A549 treated with CpdA at 1 μM for 4 hours (cell line): ENCODE results near the gene LCN10. TPM values are rescaled to one million over a fixed set of nuclear protein-coding genes. Genes with fewer than 3 reads are reported as not detected.

Experiments
- total RNA-seq: library from RNA; stranded (reverse); fragments of 200-300 nt; extraction: Qiagen RNA extraction; gene quantifications from 5 replicates; pipeline ENCODE4 v1.2.3, GENCODE V29; 2022; ENCODE audit warnings: low read depth

The LCN10 gene
- total RNA-seq, result not detected in 5 replicates

DNA sequence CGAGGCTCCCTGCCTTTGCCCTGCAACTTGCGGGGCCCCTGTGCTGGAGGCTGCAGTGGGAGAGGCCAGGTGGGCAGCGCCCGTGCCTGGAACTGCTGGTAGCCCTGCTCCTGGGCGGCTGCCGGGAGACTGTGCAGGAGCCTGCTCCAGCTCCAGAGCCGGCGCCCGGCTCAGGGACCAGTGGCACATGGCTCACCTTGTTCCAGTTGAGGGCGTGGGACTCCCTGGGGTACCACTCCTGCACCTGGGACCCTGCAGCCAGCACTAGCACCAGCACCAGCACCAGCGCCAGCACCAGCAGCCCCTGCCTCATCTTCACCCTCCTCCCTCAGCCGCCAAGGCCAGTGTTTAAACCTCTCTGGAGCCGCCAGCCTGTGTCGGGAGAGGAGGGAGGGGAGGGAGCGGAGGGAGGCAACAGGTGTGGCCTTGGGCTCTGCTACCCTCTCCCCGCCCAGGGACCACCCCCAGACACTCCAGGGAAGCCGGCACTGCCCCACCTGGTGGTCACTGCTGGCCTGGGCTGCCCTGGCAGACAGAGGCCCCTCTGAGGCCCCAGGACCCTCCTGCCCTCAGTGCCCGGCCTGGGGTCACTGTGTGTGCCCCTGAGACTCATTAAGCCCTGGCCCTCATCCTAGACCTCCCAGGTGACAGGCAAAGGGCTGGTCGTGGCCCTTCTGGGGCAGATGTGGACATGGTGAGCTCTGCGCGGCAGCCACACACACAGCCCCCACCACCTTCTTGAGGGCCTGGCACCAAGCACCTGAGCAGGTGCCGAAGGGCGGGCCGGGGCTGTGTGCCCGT lies at the start of gene LCN10:
Gene LCN10 (minus strand): TSS at position 350 of the 801 bp plus-strand sequence. CDS start 37 bp downstream, at position 313.

GRCh38 chr9:136790640-136791515 lies 48.1 kb upstream of the LCN10 start, which contains the start of gene TMEM141:
Gene TMEM141, plus strand, starts transcription at chr9:136791344. Its CDS starts 27 bp downstream, at chr9:136791371.

DNA sequence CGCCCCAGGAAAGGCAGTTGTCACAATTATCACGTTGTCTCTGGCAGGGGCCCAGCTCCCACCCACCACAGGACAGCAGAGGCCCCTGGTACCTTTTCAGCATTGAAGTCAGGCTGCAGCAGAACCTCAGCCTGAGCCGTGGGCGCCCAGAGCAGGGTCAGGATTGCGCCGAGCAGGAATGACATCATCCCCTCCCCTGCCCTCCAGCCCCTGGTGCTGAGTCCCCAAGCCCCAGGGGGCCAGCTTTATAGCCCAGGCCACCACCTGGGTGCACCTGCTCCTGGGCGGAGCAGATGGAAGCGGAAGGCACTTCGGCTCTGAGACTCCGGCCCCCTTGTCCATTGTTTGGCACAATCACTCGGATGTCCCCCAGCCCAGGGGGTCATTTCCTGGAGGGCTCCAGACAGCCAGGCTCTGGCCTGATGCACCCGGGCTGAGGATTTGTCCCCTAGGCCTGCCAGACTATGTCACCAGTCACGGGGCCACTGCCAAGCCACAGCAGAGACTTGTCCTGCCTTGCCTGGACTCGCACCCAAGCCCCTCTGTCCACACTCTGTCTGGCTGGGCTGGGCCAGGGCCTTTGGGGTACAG lies 21.7 kb upstream of the LCN10 start, which contains the start of gene LCN15:
Gene LCN15 (minus strand): TSS at position 218 of the 591 bp plus-strand sequence. CDS start 30 bp downstream, at position 188.

DNA sequence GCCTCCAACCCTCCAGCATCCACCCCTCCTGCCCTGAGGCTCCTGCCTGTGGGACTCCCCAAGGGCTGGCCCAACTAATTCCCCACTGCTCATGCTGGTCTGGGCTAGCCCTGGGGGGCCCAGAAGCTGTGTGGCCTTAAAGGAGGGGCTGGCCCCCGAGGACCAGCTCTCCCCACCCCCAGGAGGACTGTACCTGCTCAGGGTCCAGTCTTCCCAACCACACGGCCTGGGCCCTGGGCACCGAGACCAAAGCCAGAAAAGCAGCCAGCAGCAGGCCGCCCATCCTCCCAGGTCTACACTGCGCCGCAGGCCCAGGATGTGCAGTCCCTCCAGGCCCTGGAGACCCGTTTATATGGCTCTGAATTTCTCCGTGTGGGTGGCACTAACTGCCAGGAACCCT lies 5.5 kb upstream of the LCN10 start, which contains the start of gene LCN6:
Gene LCN6 (minus strand): TSS at position 325 of the 400 bp plus-strand sequence. CDS start 42 bp downstream, at position 283.

GRCh38 chr9:136711751-136712689 lies 30.7 kb downstream of the LCN10 start, which contains the start of gene DIPK1B:
Gene DIPK1B, plus strand, starts transcription at chr9:136712572. Its CDS starts 94 bp downstream, at chr9:136712666.

Other genes starting within 250 kb of the LCN10 start
- 8.7 to 12.2 TPM (median 10.8 TPM) in 5 replicates for gene NOTCH1, start 196.9 kb downstream of the LCN10 start, total RNA-seq
- gene EGFL7, start 80.0 kb downstream of the LCN10 start, total RNA-seq, result 39.5 to 60.2 TPM (median 52.8 TPM) in 5 replicates
- 64.9 to 110 TPM (median 102 TPM) in 5 replicates for gene AGPAT2, start 55.5 kb downstream of the LCN10 start, total RNA-seq
- gene DIPK1B, start 30.4 kb downstream of the LCN10 start, total RNA-seq, result 6.4 to 10.5 TPM (median 7.9 TPM) in 5 replicates
- not detected in 5 replicates for gene LCN6, start 5.6 kb upstream of the LCN10 start, total RNA-seq
- not detected in 5 replicates for gene LCN8, start 15.3 kb upstream of the LCN10 start, total RNA-seq
- 0.09 TPM in 1 of 5 replicates, not detected in the others for gene LCN15, start 21.6 kb upstream of the LCN10 start, total RNA-seq
- gene TMEM141, start 48.4 kb upstream of the LCN10 start, total RNA-seq, result 55.2 to 75.9 TPM (median 73.0 TPM) in 5 replicates
- gene CCDC183, start 53.4 kb upstream of the LCN10 start, total RNA-seq, result 0.20 to 0.83 TPM (median 0.45 TPM) in 5 replicates
- gene RABL6, start 65.0 kb upstream of the LCN10 start, total RNA-seq, result 64.0 to 87.2 TPM (median 78.8 TPM) in 5 replicates
- gene AJM1, start 99.5 kb upstream of the LCN10 start, total RNA-seq, result 3.1 to 4.3 TPM (median 4.0 TPM) in 5 replicates
- 255 to 327 TPM (median 305 TPM) in 5 replicates for gene PHPT1, start 106.5 kb upstream of the LCN10 start, total RNA-seq
- 1.8 to 5.5 TPM (median 4.6 TPM) in 5 replicates for gene MAMDC4, start 109.4 kb upstream of the LCN10 start, total RNA-seq
- gene EDF1, start 123.4 kb upstream of the LCN10 start, total RNA-seq, result 418 to 545 TPM (median 475 TPM) in 5 replicates
- 46.3 to 81.8 TPM (median 69.1 TPM) in 5 replicates for gene TRAF2, start 143.6 kb upstream of the LCN10 start, total RNA-seq
- 61.9 to 101 TPM (median 95.1 TPM) in 5 replicates for gene FBXW5, start 201.8 kb upstream of the LCN10 start, total RNA-seq
- 0.54 to 1.9 TPM (median 1.2 TPM) in 5 replicates for gene C8G, start 202.3 kb upstream of the LCN10 start, total RNA-seq
- gene LCN12, start 209.3 kb upstream of the LCN10 start, total RNA-seq, result 0.51 to 2.0 TPM (median 1.1 TPM) in 5 replicates
- 0.35 to 0.71 TPM (median 0.39 TPM) in 3 of 5 replicates, not detected in the others for gene PTGDS, start 234.6 kb upstream of the LCN10 start, total RNA-seq
- 0.02 TPM in 1 of 5 replicates, not detected in the others for gene LCNL1, start 240.1 kb upstream of the LCN10 start, total RNA-seq
- gene PAXX, start 249.5 kb upstream of the LCN10 start, total RNA-seq, result 49.2 to 83.7 TPM (median 73.5 TPM) in 5 replicates